GM12892 (cell line): ENCODE measurements around the gene CDKN1A.

Source experiments
- DNase-seq: peaks from one replicate; pipeline ENCODE4 v3.0.0; 2011; ENCODE audit not compliant: insufficient read length
- FAIRE-seq: peaks from 2 replicates; lab custom pipeline; 2011; peaks lifted over from hg19 to GRCh38; lab: Jason Lieb, UNC
- POLR2A ChIP-seq: IDR thresholded peaks from 2 replicates; pipeline ENCODE4 v1.6.1; 2011; ENCODE audit warnings: low read depth, low read length, control low read depth
- POLR2AphosphoS5 ChIP-seq: IDR thresholded peaks from 2 replicates; pipeline ENCODE4 v1.6.1; 2011; ENCODE audit warnings: low read depth, low read length, control low read depth
- TAF1 ChIP-seq: IDR thresholded peaks from 2 replicates; pipeline ENCODE4 v1.6.1; 2011; ENCODE audit warnings: low read depth, mild to moderate bottlenecking, control low read depth, low read length, borderline replicate concordance

Gene CDKN1A

GRCh38 chr6:36669002-36669401 is 9.5 kb upstream of the CDKN1A start:
- DNase-seq = no peak
- TF ChIP-seq POLR2A = no peak
- no peak for TF ChIP-seq POLR2AphosphoS5
- TF ChIP-seq TAF1 = no peak
- FAIRE-seq = no peak

GRCh38 chr6:36670271-36670670 is 8.2 kb upstream of the CDKN1A start:
- DNase-seq (no peak), FAIRE-seq (no peak)
- no peak for TF ChIP-seq POLR2A
- no peak for TF ChIP-seq POLR2AphosphoS5
- TF ChIP-seq TAF1 = no peak

GRCh38 chr6:36671687-36672375 is 6.7 kb upstream of the CDKN1A start:
- FAIRE-seq (no peak), DNase-seq (no peak)
- TF ChIP-seq POLR2AphosphoS5 (no peak), POLR2A (no peak), TAF1 (no peak)

- FAIRE-seq (no peak), DNase-seq (no peak)
- TF ChIP-seq POLR2AphosphoS5 (no peak), POLR2A (no peak), TAF1 (no peak)
Observed at GRCh38 chr6:36673882-36674281, 4.6 kb upstream of the CDKN1A start.

GRCh38 chr6:36674942-36675341 is 3.6 kb upstream of the CDKN1A start:
- FAIRE-seq (no peak), DNase-seq (no peak)
- TF ChIP-seq POLR2A = no peak
- TF ChIP-seq TAF1 = no peak
- TF ChIP-seq POLR2AphosphoS5 = no peak

GRCh38 chr6:36676141-36677058 is 2.1 kb upstream of the CDKN1A start:
- DNase-seq (no peak), FAIRE-seq (peak; percentile 14)
- TF ChIP-seq POLR2A = no peak; the same call in 1 of the 2 replicates
- 0 out of 2 replicates have a peak, but pooled peaks have one; percentile 13 for TF ChIP-seq POLR2AphosphoS5
- TF ChIP-seq TAF1 = 0 out of 2 replicates have a peak, but pooled peaks have one; percentile 18

- TF ChIP-seq TAF1 (no peak), POLR2A (peak; percentile 25; the same call in 1 of the 2 replicates)
- FAIRE-seq (no peak), DNase-seq (no peak)
Observed at GRCh38 chr6:36677059-36677749, 1.3 kb upstream of the CDKN1A start.

- no peak for FAIRE-seq
- no peak for DNase-seq
- TF ChIP-seq POLR2AphosphoS5 = no peak
- TF ChIP-seq TAF1 = no peak; the same call in 1 of the 2 replicates
- TF ChIP-seq POLR2A = no peak
Observed at GRCh38 chr6:36677753-36678487, 594 bp upstream of the CDKN1A start.

GRCh38 chr6:36679043-36679833 is 724 bp downstream of the CDKN1A start:
- FAIRE-seq = no peak
- no peak for TF ChIP-seq POLR2A
- no peak for TF ChIP-seq TAF1
- TF ChIP-seq POLR2AphosphoS5 = no peak; the same call in 1 of the 2 replicates
- DNase-seq = no peak
